Measurements from ENCODE around the gene PIP4K2A.

The PIP4K2A gene

DNA sequence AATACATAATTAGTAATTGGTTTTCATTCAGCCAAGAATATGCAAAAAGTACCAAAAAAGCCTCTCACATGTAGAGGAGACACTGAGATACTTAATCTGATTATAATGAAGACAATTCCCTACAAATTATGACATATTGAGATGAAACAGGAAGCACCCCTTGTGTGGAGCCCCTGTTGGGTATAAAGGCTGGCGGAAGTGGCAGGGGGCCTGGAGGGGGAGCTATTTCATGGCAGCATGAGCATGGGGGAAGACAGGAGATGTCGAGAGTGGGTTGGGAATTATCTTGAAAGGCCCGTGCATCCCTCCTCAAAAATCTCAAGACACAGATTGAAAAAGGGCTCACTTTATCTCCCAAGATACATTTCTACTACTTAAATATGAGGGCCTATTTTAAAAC lies 96.9 kb downstream of the PIP4K2A start:
- DNase-seq: no peak

GRCh38 chr10:22617051-22617450 lies 97.3 kb downstream of the PIP4K2A start:
- DNase-seq: no peak

DNA sequence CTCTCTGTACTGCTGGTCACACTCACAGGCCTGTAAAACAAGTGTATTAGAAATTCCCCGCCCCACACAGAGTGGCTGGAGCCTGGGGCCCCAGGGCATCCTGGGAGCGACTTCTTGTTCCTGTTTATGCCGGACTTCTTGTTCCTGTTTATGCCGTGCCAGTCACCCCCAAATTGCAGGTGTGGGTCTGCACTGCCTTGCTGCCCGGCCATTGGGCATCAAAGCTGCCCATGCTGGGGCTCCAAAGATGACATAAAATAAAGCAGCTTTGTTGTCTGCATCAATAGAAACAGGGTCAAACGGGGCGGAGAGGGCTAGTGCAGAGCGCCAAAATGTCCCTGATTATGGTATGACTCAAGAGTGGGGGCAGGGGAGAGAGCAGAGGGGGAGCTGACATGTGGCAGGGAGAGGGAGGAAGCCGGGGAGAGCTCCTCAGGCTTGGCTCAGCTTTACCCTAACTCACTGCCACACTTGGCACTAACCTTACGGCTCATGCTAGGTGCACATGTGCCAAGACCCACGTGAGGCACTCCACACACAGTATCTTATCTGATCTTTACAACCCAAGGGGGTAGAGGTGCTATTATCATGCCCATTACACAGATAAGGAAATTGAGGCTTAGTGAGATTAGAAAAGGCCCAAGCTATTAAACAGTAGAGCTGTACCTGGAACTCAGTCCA lies 98.4 kb downstream of the PIP4K2A start:
- DNase-seq: peak; percentile 29

- no peak for DNase-seq
These were observed 99.3 kb downstream of the PIP4K2A start for GRCh38 chr10:22615101-22615500.

- no peak for DNase-seq
These were observed 101.4 kb downstream of the PIP4K2A start for GRCh38 chr10:22613011-22613410.

DNA sequence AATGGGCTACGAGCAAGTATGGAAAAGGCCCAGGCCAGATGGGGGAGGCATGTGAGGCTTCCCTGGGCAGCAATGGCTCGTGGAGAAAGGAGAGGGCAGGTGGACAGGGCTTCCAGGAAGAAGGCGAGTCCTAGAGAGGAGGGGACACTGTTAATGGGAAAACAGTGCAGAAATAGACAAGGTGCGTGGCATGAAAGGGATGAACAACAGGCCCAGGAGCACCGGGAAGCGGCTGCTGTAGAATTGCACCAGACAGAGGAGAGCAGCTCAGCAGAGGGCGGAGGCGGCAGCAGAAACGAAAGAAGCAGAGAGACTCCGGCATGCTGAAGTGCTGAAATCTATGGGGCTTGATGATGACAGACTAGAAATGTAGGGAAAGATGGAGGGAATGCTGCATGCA lies 102.1 kb downstream of the PIP4K2A start:
- DNase-seq: no peak

DNA sequence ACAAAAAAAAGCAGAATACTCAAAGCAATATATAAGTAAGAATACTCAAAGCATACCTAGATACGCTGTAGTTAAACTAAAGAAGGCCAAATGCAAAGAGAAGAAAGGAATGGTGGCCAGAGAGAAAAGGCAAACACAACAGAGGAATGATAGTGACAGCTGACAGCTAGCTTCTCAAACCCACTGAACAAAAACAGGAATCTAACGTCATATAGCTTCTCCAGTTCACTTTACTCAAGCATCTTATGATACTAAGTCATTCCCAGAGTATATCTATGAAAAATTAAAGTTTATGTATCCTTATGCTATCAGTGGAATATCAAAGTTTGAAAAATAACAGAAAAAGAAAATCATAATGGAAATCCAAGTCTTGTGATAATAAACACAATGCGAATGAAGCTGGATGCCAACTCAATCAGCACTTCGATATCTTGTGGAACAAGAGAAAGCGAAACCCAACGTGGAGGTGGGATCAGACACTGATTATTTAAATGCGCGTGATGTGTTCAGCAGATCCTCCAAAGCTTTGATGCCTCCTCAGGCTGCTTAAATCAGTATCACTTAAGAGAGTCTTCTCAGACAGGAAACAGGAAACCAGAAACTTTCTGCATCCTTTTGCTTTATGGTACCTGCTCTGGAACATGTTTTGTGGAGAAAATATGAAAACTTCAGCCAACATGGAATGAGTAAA lies 102.8 kb downstream of the PIP4K2A start:
- DNase-seq: no peak

DNA sequence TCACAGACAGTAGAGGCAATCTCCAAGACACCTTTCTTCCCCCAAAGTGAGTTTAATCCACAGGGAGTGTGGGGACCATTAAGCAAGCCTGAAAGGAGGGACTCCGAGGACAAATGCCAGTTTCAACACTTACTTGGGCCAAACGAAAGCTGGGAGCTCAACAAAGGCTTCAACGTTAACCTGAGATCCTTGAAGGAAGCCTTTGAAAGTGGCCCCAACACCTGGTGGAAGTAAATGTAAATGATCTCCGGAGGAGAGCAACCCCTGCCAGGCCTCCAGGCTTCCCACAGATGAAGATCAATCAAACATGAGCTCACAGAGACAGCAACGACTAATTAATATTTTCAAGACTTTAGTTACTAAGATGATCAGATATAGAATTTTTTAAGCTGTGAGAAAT lies 103.8 kb downstream of the PIP4K2A start:
- no peak for DNase-seq

DNA sequence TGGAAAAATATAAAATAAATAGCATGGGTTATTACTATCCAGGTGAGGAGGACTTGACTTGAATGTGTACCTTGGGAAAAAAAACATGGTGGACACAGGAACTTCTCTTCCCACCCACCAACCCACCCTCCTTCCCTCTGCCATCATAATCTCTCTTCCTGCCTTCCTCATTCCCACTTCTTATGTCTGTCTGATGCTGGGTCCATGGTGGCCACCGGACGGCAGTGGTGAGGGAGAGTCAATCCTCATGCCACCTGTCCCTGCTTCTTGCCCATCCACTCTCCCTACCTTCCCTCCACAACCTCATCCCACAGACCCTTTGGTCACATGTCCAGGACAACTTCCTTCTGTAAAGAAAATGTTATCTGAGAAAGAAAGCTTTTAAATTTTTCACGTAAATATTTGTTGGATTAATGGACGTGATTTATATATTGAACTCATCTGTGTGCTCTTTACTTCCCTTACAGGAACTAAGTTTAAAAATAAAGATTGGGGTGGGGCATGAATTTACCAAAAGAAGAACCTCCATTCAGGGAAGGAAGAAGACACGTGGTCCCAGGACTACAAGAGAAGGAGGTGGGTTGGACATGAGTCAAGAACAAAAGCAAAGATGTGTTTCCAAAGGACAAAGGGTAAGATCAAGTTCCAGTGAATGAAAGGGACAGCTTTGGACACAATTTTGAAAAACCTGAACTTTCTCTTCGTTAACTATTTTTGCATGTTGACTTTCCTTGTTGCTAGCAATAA lies 104.5 kb downstream of the PIP4K2A start:
- DNase-seq: no peak

GRCh38 chr10:22609251-22609650 lies 105.1 kb downstream of the PIP4K2A start:
- DNase-seq: no peak

DNA sequence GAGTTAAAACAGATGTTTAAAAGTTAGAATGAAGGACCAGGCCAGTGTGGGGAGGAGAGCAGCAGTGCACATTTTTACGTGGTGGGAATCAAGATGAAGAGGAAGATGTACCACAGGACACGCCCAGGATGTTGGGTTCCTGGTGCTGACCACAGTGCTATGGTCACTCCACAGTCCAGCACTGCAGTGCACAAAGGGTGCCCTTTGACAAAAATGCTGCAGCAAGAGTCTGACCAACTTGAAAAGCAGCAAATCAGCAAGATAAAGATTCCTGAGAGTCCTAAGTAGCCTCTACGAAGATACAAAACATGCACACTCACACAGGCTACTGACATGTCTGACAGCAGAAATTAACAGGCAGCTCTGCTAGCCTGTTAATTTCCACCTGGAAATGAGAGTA lies 107.1 kb downstream of the PIP4K2A start:
- DNase-seq: no peak

DNA sequence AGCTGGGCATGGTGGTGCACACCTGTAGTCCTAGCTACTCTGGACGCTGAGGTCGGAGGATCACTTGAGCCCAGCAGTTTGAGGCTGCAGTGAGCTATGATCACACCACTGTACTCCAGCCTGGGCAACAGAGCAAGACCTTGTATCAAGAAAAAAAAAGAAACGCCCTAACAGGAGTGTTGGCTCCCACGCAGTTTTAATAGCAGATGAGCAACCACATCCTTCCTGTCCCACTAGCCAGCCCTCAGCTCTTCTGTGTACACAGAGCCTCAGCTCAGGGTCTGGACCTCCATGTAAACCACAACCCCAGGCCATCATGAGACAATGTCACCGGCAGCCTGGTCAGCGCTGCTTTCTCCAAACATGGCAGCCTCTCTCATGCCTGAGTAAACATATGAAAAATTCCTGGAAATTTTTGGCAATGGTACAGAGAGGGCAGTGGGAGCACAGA lies 108.2 kb downstream of the PIP4K2A start:
- no peak for DNase-seq

DNA sequence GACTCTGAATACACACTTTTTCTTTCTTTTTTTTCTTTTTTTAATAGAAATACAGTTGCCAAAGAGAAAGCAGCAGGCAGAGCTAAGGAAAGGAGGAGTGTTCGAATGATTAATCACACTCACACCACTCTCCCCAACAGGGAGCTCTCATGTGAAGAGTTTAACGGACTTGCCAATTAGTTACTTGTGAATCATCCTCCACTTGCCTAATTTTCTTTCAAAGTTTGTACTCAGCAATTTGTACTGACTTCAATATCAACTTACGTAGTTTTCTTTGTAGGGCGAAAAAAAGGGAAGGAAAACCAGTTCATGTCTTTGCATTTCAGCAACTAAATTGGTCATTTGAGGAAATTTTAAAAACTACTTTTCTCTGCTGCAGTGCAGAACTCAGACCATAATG lies 109.2 kb downstream of the PIP4K2A start:
- DNase-seq: peak; percentile 76

GRCh38 chr10:22604344-22605126 lies 109.8 kb downstream of the PIP4K2A start:
- no peak for DNase-seq

- DNase-seq: no peak
These were observed 110.8 kb downstream of the PIP4K2A start for GRCh38 chr10:22603581-22603980.

DNA sequence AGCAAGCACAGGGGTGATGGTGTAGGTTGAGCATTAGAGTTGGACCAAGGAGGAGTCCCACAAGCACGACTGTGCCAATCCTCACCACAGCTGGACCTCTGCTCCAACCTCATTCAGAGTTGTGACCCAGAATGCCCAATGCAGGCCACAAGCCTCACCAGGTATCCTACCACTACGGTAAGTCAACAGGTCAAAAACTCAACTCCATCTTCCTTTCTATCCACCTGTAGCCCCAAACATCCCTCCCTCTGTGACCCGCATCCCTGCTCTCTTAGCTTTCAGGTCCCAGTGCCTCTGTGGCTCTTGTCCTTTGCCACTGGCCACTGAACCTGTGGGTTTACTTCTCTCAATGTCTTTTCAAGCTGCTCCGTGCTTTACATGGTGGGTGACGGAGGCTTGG lies 112.8 kb downstream of the PIP4K2A start:
- no peak for DNase-seq

DNA sequence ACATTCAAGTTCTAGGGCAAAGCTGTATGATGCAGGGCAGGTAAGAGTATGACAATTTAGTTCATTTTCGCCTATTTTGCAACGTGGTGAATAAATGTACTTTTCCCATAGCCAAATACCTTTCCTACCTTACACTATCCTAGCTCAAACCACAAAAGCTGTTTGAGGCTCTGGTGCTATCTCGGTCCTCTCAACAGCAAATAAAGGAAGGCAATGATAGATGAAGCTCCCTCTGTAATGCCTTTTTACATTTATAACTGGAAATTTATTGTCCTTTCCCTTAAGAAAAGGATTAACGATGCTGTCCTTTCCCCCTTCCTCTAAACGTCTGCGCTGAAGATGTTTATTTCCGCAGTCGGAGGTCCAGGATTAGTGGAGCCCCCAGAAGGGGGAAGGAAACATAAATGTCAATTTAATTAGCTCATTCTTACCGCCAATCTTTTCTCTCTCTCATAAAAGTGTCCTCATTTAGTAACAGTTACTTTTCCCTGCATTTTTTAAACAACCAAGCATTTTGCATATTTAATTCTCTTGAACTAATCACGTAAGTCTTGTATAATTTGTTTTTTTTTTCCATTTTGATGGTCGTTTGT lies 114.6 kb downstream of the PIP4K2A start:
- DNase-seq: no peak

GRCh38 chr10:22599048-22599561 lies 115.3 kb downstream of the PIP4K2A start:
- peak; percentile 78 for DNase-seq

- DNase-seq: no peak
These were observed 115.9 kb downstream of the PIP4K2A start for GRCh38 chr10:22598478-22598877.

GRCh38 chr10:22597138-22597537 lies 117.2 kb downstream of the PIP4K2A start:
- DNase-seq: peak; percentile 38

DNA sequence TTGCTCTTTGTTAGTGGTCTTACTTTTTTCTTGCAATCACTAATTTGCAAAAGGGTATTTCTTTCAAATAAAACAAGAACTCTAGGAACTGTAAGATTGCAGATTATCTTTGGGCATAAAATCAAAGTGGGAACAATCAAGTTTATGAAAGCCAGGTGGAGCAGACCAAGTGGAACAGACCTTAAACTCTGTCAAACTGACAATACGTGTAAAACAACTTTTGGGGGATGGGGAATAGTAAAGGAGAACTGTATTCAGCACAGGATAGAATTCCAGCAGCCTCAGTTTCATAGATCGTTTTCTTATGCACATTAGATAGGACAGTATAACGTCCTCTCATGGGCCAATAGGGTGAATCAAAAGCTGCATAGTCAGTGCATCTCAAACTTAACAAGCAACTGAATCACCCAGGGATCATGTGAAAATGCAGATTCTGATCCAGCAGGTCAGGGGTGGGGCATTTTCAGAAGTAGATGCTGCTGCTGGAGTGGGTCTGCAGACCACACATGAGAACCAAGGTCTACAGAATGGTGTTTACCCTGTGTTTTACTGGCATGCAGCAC lies 120.7 kb downstream of the PIP4K2A start:
- DNase-seq: no peak

- no peak for DNase-seq
These were observed 121.4 kb downstream of the PIP4K2A start for GRCh38 chr10:22593026-22593425.

Measured in fibroblast of skin of abdomen (primary cell).